HG02970 (cell line): ENCODE data around the gene UBE2F.

Experiments
- ATAC-seq: cut with Tn5 transposase; IDR thresholded peaks from one replicate; pipeline ENCODE4 v1.9.1; 2021; ENCODE audit warnings: mild to moderate bottlenecking, moderate library complexity, moderate number of reproducible peaks; ENCODE audit not compliant: unreplicated experiment, low FRiP score

Gene UBE2F

GRCh38 chr2:237966565-237967462, at the start of gene UBE2F:
UBE2F (plus strand) TSS chr2:237967014; CDS start chr2:237973108, 6,094 bp downstream.
- ATAC-seq = peak; percentile 96

- no peak for ATAC-seq
These were observed 49.0 kb upstream of the UBE2F start for GRCh38 chr2:237917696-237918374.

GRCh38 chr2:237919593-237919992, 47.2 kb upstream of the UBE2F start:
- ATAC-seq = no peak

GRCh38 chr2:237920673-237921072, 46.1 kb upstream of the UBE2F start:
- no peak for ATAC-seq

- ATAC-seq = no peak
These were observed 44.8 kb upstream of the UBE2F start for GRCh38 chr2:237921967-237922492.

GRCh38 chr2:237922641-237923361, 44.0 kb upstream of the UBE2F start:
- ATAC-seq = no peak

- peak; percentile 60 for ATAC-seq
These were observed 43.2 kb upstream of the UBE2F start for GRCh38 chr2:237923481-237924163.

- ATAC-seq = no peak
These were observed 42.7 kb upstream of the UBE2F start for GRCh38 chr2:237924164-237924534.

- ATAC-seq = no peak
These were observed 39.7 kb upstream of the UBE2F start for GRCh38 chr2:237927135-237927534.

GRCh38 chr2:237927986-237928385, 38.8 kb upstream of the UBE2F start:
- ATAC-seq = no peak

- no peak for ATAC-seq
These were observed 36.8 kb upstream of the UBE2F start for GRCh38 chr2:237929979-237930378.

- no peak for ATAC-seq
These were observed 35.6 kb upstream of the UBE2F start for GRCh38 chr2:237931205-237931721.

- no peak for ATAC-seq
These were observed 34.1 kb upstream of the UBE2F start for GRCh38 chr2:237932731-237933131.

GRCh38 chr2:237934186-237934585, 32.6 kb upstream of the UBE2F start:
- no peak for ATAC-seq

- ATAC-seq = no peak
These were observed 30.9 kb upstream of the UBE2F start for GRCh38 chr2:237935740-237936452.

GRCh38 chr2:237939251-237939650, 27.6 kb upstream of the UBE2F start:
- ATAC-seq = no peak

GRCh38 chr2:237940828-237941227, 26.0 kb upstream of the UBE2F start:
- no peak for ATAC-seq

GRCh38 chr2:237941239-237941638, 25.6 kb upstream of the UBE2F start:
- no peak for ATAC-seq

- ATAC-seq = no peak
These were observed 24.3 kb upstream of the UBE2F start for GRCh38 chr2:237942513-237942899.
